HEK293T (cell line): ENCODE results near the gene HAO1.

ENCODE experiments used
- FOXK2 ChIP-seq: fragments of 450-650 bp; IDR thresholded peaks from 2 replicates; pipeline ENCODE4 v1.6.1; 2016; ENCODE audit warnings: mild to moderate bottlenecking
- FOXM1 ChIP-seq: fragments of 450-650 bp; IDR thresholded peaks from 2 replicates; pipeline ENCODE4 v1.6.1; 2017; ENCODE audit warnings: mild to moderate bottlenecking, borderline replicate concordance
- TARDBP ChIP-seq: fragments of 450-650 bp; IDR thresholded peaks from 2 replicates; pipeline ENCODE4 v1.6.1; 2016

- TF ChIP-seq FOXM1, result no peak
- TF ChIP-seq FOXK2, result no peak
- TF ChIP-seq TARDBP, result no peak
Measured at GRCh38 chr20:7908905-7909304, 31.4 kb downstream of the HAO1 start.
